Transverse colon (tissue), 3 donors: ENCODE data around the gene OOEP.

Experiments used
- CTCF ChIP-seq, 5 experiments: fragments of 200-600 bp in 3 of 5; fragments of 450-650 bp in 2 of 5; sonication (generic) in 3 of 5; IDR thresholded peaks; 1 replicate in 2 of 5; 2 replicates in 3 of 5; pipeline ENCODE4 v1.5.1; 2016 to 2017; ENCODE audit warnings: antibody characterized with exemption in 5 of 5, inconsistent platforms in 3 of 5, mild to moderate bottlenecking in 2 of 5, moderate library complexity in 1 of 5
- POLR2A ChIP-seq: fragments of 450-650 bp; IDR thresholded peaks from one replicate; pipeline ENCODE4 v1.6.1; 2016; ENCODE audit warnings: antibody characterized with exemption, mild to moderate bottlenecking, moderate library complexity

- TF ChIP-seq POLR2A (no peak), CTCF (IDR thresholded peaks at IDR 0.05) (no peak)
Observed at GRCh38 chr6:73372516-73372915, 2.8 kb upstream of the OOEP start.
